ENCODE results near the gene SELENOK.

SELENOK gene

DNA sequence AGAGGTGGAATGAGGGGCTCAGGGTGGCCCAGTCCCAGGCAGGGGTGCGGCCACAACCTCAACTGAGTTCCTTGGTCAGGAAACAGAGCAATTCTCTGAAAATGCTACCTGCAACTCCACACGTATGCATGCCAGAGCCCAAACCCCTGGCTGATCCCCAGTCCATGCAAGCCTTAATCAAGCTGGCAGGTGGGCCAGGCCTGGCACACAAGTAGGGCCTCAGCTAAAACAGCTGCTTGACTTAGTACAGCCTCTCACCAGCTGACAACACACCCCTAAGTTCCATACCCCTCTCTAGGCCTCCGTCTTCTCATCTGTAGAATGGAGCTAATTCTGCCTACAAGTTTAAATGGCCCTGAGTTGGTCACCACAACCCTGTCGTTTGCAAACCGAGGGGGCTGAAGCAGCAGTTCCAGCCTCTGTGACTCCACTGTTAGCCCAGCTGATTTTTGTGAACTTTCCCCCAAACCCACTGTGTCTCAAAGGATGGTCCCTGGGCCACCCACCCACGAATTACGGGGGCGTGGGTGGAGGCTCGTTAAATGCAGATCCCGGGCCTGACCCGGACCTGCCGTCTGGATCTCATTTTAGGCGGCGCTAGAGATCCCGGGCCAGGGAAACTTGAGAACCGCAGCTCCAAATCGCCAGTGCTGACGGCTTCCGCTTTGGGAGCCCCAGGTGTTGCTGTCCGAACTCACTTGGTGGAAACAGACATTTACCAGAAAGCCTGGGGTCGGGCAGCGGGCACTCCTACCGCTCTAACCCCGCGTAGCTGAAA lies 46.4 kb downstream of the SELENOK start:
- TF ChIP-seq YY1 (IDR thresholded peaks at IDR 0.05; ENCODE audit: low read depth) (no peak), EGR1 (IDR thresholded peaks at IDR 0.05) (peak; percentile 74; the same call in 1 of the 2 replicates)

DNA sequence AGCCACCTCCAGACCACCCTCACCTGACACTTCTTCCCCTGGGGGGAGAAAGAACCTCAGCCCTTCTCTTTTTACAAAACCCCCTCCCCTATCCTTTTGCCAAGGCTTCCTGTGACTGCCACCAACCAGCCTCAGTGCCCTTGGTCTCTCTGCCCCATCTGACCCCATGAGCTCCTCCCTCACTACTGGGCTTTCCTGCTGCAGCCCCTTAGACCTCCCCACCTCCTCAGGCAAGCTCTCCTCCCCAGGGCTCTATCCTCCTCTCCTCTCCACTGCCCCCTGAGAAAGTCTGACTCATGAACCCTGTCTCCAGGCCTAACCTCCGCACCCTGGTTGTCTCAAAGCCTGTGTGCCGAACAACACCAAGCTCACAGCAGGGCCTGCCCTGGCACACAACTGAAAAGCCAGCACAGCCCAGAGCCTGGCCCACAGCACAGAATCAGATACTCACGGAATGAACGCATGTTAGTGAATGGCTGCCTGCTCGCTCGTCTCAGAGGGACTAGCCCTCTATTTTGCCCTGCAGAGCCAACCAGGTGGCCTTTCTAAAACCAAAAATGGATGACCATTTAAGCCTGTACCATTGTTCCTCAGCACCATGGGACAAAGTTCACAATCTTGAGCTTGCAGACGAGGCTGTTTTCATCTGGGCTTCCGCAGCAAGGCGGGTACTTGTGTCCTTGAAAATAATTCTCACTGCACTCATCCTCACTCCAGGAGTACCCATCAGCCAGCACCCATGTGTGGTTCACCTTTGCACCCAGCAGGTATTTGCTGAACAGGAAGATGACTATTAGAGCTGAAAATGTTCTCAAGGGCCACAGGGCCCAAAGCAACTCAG lies 47.2 kb downstream of the SELENOK start:
- TF ChIP-seq RAD21 (IDR thresholded peaks at IDR 0.05; ENCODE audit: low read depth): no peak
- TF ChIP-seq, protein P1, sequence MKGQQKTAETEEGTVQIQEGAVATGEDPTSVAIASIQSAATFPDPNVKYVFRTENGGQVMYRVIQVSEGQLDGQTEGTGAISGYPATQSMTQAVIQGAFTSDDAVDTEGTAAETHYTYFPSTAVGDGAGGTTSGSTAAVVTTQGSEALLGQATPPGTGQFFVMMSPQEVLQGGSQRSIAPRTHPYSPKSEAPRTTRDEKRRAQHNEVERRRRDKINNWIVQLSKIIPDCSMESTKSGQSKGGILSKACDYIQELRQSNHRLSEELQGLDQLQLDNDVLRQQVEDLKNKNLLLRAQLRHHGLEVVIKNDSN (IDR thresholded peaks at IDR 0.05): no peak
- no peak for TF ChIP-seq FOXM1 (IDR thresholded peaks at IDR 0.05; ENCODE audit: borderline replicate concordance, low read depth)
- TF ChIP-seq TAF1 (IDR thresholded peaks at IDR 0.05; ENCODE audit: low read depth): no peak
- TF ChIP-seq ZBTB7A (IDR thresholded peaks at IDR 0.05; ENCODE audit: low read depth): no peak
- no peak for TF ChIP-seq YY1 (IDR thresholded peaks at IDR 0.05; ENCODE audit: low read depth)
- TF ChIP-seq CREB1 (IDR thresholded peaks at IDR 0.05; ENCODE audit: low read depth): no peak
- TF ChIP-seq NFIC (IDR thresholded peaks at IDR 0.05): no peak
- TF ChIP-seq TCF12 (IDR thresholded peaks at IDR 0.05; ENCODE audit: low read depth): no peak
- no peak for TF ChIP-seq CEBPB (IDR thresholded peaks at IDR 0.05)
- no peak for TF ChIP-seq EGR1 (IDR thresholded peaks at IDR 0.05)
- no peak for TF ChIP-seq EP300 (IDR thresholded peaks at IDR 0.05; ENCODE audit: borderline replicate concordance)
- TF ChIP-seq, protein P2, sequence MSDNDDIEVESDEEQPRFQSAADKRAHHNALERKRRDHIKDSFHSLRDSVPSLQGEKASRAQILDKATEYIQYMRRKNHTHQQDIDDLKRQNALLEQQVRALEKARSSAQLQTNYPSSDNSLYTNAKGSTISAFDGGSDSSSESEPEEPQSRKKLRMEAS (IDR thresholded peaks at IDR 0.05): no peak

DNA sequence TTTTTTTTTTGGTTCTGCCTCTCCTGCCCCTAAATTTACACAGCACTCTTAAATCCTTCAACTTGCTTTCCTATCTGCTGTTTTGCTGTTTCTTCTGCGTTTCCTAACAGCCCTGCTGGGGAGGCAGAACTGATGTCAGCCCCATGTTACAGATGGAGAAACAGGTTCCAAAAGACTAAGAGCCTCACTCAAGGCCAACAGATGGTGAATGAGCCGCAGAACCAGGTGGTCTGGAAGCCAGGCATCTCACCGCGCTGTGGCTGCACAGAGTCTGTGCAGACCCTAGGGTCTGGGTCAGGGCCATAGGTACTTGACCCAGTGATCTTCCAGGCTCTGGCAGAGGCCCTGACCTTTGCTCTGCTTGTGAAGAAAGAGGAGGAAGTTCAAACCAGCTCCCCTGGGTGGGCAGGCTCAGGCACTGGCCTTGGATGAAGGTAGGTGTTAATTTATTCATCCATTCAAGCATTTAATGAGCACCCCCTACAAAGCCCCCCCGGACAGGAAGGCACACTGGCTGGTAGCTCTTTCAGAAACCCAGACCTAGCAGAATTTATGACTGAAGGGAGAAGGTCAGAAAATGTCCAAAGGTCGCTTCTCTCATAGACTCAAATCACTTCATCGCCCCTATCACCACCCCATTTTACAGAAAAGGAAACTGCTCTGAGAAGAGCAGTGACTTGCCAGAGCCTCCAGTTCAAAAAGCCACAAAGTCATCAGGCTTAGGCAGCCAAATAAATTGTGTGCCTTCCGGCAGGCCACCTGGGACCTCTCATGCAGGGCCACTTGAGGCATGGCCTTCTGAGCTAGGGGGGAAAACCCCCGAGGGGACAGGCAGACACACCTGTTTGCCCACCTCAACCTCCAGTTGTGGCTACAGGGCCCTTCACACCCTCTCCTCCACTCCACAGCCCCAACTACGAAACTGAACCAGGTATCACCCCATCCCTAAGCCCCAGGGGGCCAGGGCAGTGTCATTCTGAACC lies 48.2 kb downstream of the SELENOK start:
- TF ChIP-seq EGR1 (IDR thresholded peaks at IDR 0.05) (no peak), YY1 (IDR thresholded peaks at IDR 0.05; ENCODE audit: low read depth) (no peak), TAF1 (IDR thresholded peaks at IDR 0.05; ENCODE audit: low read depth) (no peak), EP300 (IDR thresholded peaks at IDR 0.05; ENCODE audit: borderline replicate concordance) (no peak), CREB1 (IDR thresholded peaks at IDR 0.05; ENCODE audit: low read depth) (no peak), ZBTB7A (IDR thresholded peaks at IDR 0.05; ENCODE audit: low read depth) (no peak), CEBPB (IDR thresholded peaks at IDR 0.05) (no peak), FOXM1 (IDR thresholded peaks at IDR 0.05; ENCODE audit: borderline replicate concordance, low read depth) (no peak), TEAD4 (IDR thresholded peaks at IDR 0.05) (no peak), NFIC (IDR thresholded peaks at IDR 0.05) (no peak), RAD21 (IDR thresholded peaks at IDR 0.05; ENCODE audit: low read depth) (no peak), TCF12 (IDR thresholded peaks at IDR 0.05; ENCODE audit: low read depth) (no peak)
- TF ChIP-seq, protein P3, sequence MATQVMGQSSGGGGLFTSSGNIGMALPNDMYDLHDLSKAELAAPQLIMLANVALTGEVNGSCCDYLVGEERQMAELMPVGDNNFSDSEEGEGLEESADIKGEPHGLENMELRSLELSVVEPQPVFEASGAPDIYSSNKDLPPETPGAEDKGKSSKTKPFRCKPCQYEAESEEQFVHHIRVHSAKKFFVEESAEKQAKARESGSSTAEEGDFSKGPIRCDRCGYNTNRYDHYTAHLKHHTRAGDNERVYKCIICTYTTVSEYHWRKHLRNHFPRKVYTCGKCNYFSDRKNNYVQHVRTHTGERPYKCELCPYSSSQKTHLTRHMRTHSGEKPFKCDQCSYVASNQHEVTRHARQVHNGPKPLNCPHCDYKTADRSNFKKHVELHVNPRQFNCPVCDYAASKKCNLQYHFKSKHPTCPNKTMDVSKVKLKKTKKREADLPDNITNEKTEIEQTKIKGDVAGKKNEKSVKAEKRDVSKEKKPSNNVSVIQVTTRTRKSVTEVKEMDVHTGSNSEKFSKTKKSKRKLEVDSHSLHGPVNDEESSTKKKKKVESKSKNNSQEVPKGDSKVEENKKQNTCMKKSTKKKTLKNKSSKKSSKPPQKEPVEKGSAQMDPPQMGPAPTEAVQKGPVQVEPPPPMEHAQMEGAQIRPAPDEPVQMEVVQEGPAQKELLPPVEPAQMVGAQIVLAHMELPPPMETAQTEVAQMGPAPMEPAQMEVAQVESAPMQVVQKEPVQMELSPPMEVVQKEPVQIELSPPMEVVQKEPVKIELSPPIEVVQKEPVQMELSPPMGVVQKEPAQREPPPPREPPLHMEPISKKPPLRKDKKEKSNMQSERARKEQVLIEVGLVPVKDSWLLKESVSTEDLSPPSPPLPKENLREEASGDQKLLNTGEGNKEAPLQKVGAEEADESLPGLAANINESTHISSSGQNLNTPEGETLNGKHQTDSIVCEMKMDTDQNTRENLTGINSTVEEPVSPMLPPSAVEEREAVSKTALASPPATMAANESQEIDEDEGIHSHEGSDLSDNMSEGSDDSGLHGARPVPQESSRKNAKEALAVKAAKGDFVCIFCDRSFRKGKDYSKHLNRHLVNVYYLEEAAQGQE (IDR thresholded peaks at IDR 0.05; ENCODE audit: low read depth): no peak
- TF ChIP-seq, protein P1 (IDR thresholded peaks at IDR 0.05): no peak

DNA sequence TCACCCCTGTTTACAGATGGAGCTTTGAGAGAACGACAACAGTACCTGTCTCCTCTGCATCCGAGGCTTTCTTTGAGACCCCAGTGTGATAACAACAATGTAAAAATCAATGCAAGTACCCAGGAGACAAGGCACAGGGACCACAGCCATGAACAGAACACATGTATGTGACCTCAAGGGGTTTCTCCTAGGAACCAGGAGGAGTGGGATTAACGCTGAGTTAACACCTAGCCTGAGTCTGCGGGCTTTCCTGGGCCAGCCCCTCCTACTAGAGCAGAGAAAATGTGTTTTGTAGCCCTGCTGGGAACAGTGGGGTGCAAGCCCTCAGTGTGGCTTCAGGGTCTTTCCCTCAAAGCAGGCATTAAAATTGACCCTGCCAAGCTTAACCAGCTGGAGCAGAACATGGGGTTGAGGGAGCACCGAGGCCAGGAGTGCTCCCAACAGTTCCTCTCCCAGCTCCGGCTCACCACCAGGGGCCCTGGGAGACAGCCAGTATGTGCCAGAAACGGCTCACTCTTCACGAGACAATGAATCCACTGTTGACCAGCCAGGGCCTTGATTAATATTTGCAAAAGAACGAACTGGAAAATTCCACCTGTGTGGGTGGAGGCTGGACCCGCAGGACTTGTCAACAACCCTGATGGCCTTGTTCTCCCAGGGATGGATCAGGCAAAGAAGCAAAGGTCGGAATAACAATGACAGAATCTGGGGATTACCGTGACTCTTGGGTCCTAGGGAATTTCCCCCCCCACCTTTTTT lies 49.0 kb downstream of the SELENOK start:
- TF ChIP-seq ZBTB7A (IDR thresholded peaks at IDR 0.05; ENCODE audit: low read depth): no peak
- TF ChIP-seq CEBPB (IDR thresholded peaks at IDR 0.05): no peak
- no peak for TF ChIP-seq RAD21 (IDR thresholded peaks at IDR 0.05; ENCODE audit: low read depth)
- TF ChIP-seq, protein P3 (IDR thresholded peaks at IDR 0.05; ENCODE audit: low read depth): no peak
- no peak for TF ChIP-seq TEAD4 (IDR thresholded peaks at IDR 0.05)
- TF ChIP-seq, protein P2 (IDR thresholded peaks at IDR 0.05): peak; percentile 31; the same call in 1 of the 2 replicates
- peak; percentile 40; the same call in 1 of the 2 replicates for TF ChIP-seq NFIC (IDR thresholded peaks at IDR 0.05)
- TF ChIP-seq, protein P1 (IDR thresholded peaks at IDR 0.05): no peak
- TF ChIP-seq EP300 (IDR thresholded peaks at IDR 0.05; ENCODE audit: borderline replicate concordance): no peak
- peak; percentile 63; the same call in 1 of the 2 replicates for TF ChIP-seq EGR1 (IDR thresholded peaks at IDR 0.05)
- no peak for TF ChIP-seq YY1 (IDR thresholded peaks at IDR 0.05; ENCODE audit: low read depth)
- no peak for TF ChIP-seq CREB1 (IDR thresholded peaks at IDR 0.05; ENCODE audit: low read depth)
- TF ChIP-seq TAF1 (IDR thresholded peaks at IDR 0.05; ENCODE audit: low read depth): no peak
